OCI-LY1 (cell line): ENCODE data around the gene STX3.

Experiments
- EZH2 ChIP-seq: fragments of 200-600 bp; sonication (generic), shearing (Covaris generic); IDR thresholded peaks from 2 replicates; pipeline ENCODE4 v1.8.0; 2017; ENCODE audit warnings: borderline replicate concordance, mixed run types, mild to moderate bottlenecking, antibody characterized with exemption, low read length, moderate library complexity, mixed read lengths
- TF ChIP-seq, protein P1 (sequence below): fragments of 200-600 bp; sonication (generic), shearing (Covaris generic); IDR thresholded peaks from 2 replicates; pipeline ENCODE4 v1.5.1; 2017; ENCODE audit warnings: mild to moderate bottlenecking, antibody characterized with exemption, low read length, moderate library complexity, mixed read lengths

DNA sequence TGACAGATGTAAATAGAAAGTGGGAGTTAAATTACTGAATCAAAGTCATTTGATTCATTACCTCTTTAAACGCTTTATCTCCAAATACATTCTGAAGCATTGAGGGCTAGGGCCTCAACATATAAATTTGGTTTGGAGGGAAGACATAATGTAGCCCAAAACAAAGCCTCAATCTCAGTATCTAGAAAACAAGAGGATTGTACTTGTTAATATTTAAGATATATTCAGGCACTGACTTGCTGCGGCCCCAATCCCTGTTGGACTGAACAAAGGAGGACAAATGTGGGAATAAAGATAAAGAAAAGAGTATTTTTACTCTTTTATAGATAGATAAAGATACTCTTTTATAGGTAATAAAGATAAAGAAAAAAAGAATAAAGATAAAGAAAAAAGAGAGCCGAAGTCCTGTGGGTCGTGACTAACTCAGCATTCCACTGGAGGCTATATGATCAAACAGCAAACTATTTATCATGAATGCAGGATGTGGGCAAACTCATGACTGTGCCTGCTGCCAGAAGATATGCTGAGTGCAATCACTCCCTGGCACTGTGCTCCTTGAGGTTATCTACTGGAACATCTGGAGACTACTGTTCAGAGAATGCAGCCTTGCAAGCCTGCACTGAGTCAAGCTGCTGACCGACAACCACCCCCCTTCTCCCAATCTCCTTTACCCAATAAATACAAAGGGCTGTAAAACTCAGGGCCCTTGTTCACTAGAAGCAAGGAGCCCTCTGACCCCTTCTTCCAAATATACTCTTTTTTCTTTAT is 48.5 kb upstream of the STX3 start:
- TF ChIP-seq, protein P1, sequence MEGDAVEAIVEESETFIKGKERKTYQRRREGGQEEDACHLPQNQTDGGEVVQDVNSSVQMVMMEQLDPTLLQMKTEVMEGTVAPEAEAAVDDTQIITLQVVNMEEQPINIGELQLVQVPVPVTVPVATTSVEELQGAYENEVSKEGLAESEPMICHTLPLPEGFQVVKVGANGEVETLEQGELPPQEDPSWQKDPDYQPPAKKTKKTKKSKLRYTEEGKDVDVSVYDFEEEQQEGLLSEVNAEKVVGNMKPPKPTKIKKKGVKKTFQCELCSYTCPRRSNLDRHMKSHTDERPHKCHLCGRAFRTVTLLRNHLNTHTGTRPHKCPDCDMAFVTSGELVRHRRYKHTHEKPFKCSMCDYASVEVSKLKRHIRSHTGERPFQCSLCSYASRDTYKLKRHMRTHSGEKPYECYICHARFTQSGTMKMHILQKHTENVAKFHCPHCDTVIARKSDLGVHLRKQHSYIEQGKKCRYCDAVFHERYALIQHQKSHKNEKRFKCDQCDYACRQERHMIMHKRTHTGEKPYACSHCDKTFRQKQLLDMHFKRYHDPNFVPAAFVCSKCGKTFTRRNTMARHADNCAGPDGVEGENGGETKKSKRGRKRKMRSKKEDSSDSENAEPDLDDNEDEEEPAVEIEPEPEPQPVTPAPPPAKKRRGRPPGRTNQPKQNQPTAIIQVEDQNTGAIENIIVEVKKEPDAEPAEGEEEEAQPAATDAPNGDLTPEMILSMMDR, result no peak
- no peak for TF ChIP-seq EZH2
